NCI-H748 (cell line): ENCODE measurements around the gene C1QL4.

Experiments used
- DNase-seq: peaks from one replicate; lab custom pipeline; 2025; ENCODE audit not compliant: unreplicated experiment; lab: John Stamatoyannopoulos, UW

The C1QL4 gene

DNA sequence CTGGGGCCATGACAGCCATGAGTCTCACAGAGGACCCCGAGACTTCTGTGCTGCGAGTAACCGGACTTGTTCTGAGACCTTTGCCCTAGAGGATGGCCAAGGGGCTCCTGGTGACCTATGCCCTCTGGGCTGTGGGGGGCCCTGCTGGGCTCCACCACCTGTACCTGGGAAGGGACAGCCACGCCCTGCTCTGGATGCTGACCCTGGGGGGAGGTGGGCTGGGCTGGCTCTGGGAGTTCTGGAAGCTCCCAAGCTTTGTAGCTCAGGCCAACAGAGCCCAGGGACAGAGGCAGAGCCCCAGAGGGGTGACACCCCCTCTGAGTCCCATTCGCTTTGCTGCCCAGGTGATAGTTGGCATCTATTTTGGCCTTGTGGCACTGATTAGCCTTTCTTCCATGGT is 11.8 kb upstream of the C1QL4 start:
- DNase-seq, result no peak

DNA sequence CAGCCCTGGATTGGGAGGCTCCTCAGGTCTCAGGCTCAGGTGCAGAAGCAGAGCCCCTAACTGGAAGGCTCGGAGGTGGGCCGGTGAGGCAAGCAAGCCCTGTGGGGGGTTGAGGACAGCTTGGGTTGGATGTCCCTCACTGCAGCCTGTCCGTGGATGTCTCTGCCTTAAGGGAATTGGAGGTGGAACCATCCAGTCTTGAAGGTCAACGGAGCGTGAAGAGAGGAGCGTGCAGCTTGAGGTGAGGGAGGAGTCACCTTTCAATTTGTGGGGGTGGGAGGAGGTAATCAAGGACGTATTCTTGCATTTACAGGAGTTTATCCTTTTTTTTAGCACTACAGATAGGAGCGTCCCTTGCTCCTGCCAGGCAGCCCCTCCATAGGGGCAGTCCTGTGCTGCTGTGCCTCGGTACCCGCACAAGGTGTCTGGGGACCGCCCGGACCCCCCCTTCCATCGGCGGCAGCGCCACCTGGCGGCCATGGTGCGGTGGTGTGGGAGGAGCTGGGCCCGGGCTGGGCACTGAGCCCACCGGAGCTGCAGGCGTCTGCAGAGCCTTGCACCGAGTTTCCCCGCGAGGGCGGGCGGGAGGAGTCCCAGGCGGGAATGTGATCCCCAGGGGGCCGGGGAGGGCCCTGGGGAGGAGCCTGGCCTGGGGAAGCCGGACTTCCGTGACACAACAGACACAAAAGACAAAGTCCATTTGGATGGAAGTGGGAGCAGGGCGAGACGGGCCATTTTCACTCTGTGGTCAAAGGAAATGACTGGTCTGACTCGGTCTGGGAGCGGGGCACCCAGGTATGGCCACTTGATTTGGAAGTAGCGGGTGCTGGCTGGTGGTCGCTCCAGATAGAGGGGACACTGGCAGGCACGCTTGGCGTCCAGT is 10.6 kb upstream of the C1QL4 start:
- DNase-seq, result peak; percentile 79

DNA sequence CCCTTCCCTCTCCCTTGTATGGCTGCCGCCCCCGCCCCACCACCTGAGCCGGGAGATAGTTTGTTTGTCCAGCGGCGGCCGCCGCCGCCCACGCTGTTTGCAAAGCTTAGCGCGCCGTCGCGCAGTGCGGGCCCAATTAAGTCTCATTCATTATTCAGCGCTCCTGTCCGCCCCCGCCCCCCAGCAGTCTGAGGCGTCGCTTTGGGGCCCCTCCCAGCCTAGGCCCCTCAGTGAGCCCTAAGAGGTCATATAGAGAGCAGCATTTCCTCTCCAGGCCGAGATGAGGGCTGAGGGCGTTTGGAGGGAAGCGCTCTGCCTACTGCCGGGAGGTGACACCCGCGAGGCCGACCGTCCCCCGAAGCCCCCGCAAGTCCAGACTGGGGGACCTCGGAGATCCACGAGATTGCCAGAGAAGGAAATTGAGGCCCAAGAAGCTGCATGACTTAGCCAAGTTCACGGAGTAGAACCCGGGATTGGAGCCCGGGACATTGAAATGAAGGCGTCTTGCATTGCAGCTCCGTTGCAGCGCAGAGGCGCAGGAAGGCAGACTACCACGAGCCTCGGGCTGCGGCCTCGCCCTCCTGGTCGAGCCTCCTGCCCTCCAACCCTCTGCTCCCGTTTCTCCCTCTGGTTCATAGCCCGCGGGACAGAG is 9.8 kb upstream of the C1QL4 start, which contains the start of gene DNAJC22:
TSS of gene DNAJC22 (plus strand) at position 230 of the 652 bp plus-strand sequence. CDS start 1,985 bp downstream, outside the sequence.
- DNase-seq, result peak; percentile 78

DNA sequence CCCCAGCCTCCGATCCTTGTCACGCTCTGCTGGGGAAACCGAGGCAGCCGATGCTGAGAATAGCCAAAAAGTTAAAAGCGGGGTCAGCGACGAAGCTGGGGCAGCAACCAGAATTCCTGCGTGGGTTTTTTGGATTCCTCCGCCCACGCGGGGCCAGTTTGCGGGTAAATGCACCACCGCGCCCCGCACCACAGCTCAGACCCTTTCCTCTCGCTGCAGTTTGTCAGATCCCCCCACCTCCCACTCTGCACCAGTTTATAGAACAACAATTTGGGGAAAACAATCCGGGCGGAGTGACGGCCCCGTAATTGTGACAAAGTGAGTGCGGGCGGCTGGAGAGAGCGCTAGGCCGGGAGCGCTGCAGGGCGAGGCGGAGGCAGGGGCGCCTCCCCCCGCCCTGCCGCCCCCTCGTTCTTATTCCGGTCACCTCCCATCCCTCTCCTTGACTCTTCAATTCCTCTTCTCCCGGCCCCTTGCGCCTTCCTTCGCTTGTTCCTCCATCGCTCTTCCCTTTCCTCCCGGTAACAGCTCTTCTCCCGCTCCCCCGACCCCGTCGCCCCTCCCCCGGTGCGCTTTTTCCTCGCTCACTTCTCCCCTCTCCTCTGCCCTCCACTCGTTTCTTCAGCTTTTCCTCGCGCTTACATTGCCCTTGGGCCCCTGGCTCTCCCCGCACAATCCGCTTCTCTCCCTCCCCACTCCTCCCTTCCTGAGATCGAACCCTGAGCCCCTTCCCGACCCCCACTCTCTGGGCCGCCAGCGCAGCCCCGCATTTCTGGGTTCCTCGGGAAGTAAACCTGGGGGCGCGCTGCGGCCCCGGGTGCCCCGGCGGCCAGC is 9.1 kb upstream of the C1QL4 start:
- DNase-seq, result peak; percentile 46

DNA sequence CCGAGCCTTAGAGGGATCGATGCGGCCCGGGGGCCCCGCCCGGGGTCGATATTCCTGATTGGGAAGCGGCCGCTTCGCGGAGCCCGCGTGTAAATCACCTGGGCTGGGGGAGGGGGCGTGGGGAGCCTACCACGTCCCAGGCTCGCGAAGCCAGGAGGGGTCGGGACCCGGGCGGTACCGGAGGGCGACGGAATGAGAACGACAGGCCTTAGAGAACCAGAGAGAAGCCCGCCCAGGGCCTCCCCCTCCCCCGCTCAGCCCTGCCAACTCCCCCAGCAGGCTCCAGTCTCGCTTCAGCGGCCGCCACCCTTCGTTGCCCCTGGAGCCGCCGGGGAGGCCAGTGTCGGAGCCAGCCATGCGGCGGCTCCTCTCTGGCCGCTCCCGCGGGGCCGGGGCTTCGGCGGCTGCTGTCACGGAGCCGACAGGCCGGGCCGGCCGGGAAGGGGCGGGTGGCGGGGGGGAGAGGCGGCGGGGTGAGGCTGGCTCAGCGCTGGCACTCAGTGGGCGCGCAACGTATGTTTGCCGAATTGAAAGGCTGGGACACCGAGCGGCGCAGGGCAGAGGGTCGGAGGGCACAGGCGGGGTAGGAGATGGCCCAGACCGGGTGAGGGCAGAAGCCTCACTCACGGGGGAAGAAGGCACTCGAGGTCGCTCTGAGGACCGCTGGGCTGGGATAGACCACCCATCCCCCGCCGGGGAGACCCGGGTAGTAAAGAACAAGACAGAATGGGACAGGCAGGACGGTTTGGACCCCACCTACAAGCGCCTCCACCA is 8.2 kb upstream of the C1QL4 start:
- peak; percentile 71 for DNase-seq

DNA sequence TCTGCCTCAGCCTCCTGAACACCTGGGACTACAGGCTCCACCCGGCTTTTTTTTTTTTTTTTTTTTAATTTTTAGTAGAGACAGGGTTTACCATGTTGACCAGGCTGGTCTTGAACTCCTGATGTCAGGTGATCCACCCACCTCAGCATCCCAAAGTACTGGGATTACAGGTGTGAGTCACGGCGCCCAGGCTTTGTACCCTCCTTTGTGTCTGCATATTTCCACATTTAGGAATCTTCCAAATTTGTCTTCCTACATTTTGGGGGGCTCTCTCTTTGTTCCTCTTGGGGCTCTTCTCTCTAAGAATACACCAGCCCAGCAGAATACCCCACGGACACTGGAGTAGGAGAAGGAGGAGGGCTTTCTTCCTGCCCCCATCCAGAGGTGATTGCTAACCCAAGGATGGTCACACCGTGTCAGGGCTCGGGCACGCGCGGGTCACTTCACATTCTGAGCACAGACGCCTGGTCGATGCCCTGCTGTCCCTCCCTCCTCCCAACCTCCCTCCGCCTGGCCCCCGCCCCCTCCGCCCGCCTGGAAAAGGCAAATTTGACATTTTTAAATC is 7.6 kb upstream of the C1QL4 start:
- DNase-seq, result no peak

DNA sequence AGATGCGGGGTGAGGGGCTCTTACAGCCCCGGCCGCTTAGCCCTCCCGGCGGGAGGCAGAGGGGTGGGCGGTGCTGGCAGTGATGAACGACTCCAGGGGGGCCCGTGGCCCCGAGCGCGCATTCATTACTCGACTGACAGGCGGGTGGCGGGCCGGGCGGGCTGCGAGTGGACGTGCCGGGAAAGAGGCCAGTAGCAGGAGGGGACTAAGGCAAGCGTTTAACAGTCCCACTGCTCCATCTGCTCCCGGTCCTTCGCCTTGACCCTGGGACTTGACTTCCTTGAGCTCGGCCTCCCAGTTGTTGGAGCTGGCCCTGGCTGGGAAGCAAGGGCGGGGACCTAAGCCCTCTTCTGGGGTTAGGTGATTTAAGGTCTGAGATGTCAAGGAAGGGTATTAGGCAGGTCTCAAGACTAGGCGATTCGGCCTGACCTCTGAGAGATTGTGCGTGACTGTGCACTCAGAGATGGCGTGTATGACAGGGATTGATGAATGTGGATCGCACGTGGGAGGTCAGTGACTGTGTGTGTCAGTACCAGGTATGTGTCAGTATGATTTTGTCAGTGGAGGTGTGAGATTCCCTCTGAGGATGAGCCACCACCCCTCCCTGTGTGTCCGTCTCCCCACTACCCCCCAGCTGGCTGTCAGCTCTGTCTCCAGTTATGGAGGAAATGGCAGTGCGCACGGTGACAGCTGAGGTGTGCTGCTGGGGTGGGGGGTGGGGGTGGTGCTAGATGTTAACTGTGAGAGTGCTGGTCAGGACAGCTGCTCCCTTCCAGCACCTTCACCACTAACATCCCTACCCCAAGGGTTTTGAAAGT is 6.1 kb upstream of the C1QL4 start:
- DNase-seq, result peak; percentile 54

DNA sequence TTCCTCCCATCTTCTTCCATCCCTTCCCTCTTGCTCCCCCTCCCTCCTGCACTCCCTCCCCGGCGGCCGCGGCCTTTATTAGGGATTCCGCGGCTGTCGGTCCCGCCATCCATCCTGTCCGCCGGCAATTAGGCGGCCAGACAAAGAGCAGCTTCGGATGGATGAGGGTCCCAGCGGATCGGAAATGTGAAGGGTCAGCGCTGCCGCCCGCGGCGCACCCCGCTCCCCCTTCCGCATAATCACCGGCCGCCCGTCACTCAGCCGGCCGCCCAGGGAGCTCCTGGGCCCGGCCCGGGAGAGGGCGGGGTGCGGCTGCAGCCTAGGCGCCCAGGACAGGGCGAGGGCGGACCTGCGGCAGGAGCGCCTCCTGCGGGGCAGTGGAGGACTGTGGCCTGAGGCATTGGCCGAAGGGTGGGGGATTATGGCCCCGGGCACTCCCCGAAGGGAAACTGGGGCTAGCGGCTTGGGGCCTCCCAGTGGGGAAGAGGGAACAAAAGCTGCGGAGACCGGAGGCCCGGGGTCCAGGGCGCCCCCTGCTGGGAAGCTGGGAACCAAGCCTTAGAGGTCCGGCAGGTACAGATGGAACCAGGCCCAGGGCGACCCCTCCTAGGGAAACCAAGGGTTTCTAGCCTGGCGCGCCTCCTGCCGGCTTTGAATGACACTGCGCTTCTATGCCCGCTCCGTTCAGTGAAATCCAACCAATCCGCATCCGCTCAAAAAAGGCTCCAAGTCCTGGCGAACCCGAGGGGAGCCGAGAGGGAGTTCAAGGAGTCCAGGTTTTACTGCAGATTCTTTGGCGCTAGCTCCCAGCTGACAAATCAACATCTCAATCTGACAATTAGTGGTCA is 5.3 kb upstream of the C1QL4 start:
- DNase-seq, result peak; percentile 91

DNA sequence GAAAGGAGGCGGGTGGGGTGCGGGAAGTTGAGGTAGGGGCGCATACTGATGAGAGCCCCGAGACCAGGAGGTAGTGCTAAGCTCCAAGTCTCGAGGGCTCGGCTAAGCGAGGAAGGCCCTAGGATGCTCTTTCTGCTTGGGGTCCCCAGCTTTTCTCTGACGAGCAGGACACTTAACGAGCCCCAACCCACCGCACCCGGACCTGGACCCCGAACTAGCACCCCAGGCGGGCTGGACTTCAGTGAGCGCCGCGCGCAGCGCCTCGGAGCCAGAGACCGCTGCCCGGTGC is 4.7 kb upstream of the C1QL4 start:
- no peak for DNase-seq

DNA sequence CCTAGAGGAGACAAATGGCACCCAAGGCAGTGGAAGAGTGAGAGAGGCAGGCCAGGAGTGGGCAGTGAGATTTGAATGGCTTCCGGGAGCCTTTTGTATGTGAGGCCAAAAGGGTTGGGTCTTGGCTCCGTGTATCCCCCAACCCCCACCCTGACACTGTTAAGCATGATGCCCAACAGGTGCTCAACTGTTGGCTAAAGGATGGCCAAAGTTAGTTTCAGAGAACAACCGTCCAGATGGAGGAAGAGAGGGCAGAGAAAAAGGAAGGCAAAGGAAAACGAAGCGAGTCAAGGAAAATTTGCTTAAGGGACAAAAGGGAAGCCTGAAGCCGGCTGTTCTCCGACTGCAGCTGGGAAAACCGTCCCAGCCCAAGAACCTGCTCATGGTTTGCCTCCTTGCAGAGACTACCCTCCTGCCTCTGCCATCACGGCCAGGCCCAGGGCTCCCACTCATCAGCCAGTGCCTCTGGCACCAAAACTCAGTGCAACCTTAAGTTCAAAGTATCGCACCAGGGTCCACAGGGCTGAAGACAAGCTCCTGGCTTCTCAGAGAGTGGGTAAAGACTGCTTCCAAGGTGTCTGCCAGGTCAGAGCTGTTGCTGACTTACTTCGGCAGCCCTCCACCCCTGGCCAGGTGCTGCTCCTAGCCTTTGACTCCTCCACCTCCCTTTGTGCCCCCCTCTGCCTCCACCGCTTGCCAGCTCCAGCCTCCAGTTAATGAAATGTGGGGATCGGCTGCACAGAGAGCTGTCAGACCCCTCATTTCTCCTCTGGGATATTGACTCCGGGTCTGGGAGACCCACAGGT is 4.2 kb upstream of the C1QL4 start:
- DNase-seq, result no peak

DNA sequence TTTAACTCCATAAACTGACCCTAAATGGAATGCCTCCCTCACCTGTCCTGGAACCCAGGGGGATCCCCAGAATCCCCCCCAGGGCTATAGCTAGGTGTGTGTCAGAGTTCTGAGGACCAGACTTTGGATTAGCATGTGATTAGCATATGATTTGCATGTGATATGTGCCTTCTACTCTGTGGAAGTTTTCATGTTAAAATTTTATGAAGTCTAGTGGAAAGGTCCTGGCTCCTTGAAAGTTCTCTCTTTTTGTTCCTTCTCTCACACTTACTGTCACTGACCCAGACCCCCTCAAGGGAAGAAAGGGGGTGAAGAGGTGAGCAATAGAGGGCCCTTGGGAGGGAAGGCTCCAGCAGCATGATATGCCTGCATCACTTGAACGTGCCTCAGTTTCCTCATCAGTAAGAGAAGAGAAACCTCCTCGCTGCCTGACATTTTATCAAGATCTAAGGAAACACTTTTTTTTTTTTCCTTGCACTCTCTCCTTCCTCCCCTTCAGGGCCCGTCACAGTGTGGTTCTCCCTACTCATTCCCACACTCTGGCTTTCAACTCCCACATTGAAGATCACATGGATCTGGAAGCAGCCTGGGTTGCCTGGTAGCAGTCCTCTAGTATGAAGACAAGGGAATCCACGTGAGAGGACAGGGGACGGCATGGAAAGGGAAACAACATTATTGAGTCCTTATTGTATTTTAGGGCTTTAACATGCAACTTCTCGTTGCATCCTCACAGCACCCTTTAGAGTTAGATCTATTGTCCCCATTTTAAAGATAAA is 3.3 kb upstream of the C1QL4 start:
- no peak for DNase-seq

DNA sequence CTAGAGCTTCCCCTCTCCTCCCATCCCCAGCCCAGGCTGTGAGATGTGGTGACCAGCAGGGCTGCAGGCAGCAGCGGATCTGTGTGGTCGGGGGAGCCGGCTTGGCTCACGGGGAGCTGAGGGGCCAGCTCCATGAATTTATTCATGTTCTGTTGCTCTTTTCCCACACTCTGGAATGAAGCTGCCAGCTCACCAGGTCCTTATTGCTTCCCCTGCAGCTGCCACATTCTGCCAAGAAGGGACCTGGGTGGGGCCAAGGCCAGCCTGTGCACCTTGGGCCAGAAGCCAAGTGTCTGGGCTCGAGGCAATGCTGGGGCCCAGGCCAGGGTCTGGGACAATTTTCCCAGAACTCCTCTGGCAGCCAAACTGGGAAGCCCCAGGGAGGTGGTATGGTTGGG is 2.5 kb upstream of the C1QL4 start:
- no peak for DNase-seq

DNA sequence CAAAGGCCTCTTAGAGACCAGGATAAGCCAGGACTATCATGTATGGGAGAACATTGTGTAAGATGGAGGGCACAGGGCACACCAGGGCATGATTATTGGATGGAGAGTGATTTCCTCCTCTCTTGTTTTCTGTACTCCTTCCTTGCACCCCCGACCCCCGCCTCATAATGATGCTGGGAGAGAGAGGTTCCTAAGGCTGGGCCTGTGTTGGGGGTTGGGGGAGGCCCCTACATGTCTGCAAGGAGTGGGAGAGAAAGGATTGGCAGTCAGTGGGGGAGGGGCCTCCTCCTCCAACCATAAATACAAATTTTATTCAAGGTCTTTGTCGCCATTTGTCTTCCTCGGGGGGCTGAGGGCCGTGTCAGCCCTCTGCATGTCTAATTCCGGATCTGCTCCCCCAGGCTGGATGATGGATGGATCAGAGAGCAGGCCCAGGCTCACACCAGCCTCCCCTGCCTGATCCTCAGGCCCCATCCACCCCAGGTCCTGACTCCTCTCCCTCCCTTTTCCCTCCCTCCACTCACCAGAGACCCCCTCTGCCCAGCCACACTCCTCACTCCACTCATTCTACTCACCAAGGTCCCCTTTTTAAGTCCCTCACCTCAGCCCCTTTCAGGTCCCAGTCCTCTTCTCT is 2.0 kb upstream of the C1QL4 start:
- DNase-seq, result no peak

DNA sequence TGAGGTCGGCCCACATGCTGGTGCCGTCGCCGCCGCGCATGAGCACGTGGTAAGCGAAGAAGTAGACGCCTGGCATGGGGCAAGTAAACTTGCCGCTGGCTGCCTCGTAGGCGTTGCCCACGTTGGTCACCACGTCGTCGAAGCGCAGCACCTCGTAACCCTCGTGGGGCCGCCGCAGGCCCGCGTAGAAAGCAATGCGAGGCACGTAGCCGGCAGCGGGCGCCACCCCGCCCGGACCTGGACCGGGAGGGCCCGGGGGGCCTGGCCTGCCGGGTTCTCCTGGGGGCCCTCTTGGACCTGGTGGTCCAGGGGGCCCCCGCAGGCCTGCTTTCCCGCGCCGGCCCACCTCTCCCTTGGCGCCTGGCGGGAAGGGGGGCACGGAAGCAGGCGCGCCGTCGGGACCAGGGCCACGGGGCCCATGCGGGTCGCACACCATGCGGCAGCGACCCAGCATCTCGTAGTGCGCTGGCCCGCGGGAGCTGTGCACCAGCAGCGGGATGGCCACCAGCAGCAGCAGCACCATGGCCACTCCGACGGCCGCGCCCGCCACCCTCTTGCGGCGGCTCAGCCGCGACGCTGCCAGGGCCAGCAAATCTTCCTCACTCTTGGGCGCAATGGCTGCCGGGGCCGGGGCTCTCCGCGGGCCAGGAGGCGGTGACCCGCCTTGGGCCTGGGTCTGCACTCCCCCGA is 888 bp downstream of the C1QL4 start:
- DNase-seq, result no peak

DNA sequence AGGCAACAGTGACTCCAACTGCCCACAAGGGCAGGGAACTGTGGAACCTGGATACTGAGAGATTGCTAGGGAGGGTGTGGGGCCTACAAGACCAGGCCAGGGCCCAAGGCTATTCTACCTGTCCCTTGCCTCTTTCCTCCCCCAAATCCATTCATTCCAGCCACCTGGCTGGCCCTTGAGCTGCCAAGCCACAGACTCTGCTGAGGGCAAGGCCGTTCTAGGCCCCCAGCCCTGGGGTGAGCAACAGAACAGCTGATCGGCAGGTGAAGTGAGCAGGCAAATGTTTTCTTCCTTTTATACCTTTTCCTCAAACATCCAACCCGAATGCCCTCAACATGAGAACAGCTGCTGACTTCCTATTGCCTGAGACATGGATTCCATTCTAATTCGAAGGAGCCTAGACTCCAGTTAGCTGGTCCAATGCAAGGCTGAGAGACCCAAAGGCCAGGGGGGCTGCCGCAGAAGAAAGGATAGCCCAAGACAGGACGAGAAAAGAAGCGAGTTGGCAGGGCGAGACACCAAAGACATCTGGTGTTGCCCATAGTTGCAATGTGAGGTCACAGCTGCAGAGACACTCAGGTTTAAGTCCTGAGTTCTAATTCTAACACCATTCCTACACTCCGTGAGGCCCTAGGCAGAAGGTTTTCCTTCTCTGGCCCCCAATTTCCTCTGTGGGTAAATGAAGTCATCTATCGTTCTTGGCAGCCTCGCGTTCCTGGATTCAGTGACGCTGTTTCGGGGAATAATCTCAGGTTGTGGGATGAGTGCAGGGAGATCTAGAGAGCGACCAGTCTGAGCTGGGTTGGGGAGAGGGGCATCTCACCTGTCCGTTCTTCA is 1.7 kb downstream of the C1QL4 start:
- DNase-seq, result no peak
